Right lobe of liver (tissue), 6 donors: ENCODE data around the gene SMKR1. TPM values are rescaled to one million over a fixed set of nuclear protein-coding genes. Genes with fewer than 3 reads are reported as not detected.

Experiments
- ATAC-seq, 4 donors: fragments of 200-7000 bp; cut with Tn5 transposase; one replicate each; pipeline ENCODE4 v1.9.1; 2020; ENCODE audit warnings: mild to moderate bottlenecking in 4 of 4, moderate library complexity in 4 of 4
- DNase-seq, 3 donors: peaks; one replicate each; pipeline ENCODE4 v3.0.0-alpha.2; 2020
- H3K27ac ChIP-seq, 3 donors: fragments of 200-600 bp; one replicate each; pipeline ENCODE4 v1.8.0; 2022
- H3K27me3 ChIP-seq, 2 donors: fragments of 200-600 bp; one replicate each; pipeline ENCODE4 v1.8.0; 2022
- H3K36me3 ChIP-seq, 4 donors: fragments of 200-600 bp; sonication (generic) in 1 of 4; one replicate each; pipeline versions ENCODE4 v1.5.1 to v1.8.0; 2017 to 2022; ENCODE audit warnings: control low read depth in 1 of 4
- H3K4me1 ChIP-seq, 4 donors: fragments of 200-600 bp; sonication (generic) in 1 of 4; one replicate each; pipeline versions ENCODE4 v1.5.1 to v1.8.0; 2017 to 2022; ENCODE audit warnings: control low read depth in 1 of 4
- H3K4me3 ChIP-seq, 3 donors: fragments of 200-600 bp; one replicate each; pipeline ENCODE4 v1.8.0; 2022
- H3K9me3 ChIP-seq, 4 donors: fragments of 200-600 bp; sonication (generic) in 1 of 4; one replicate each; pipeline versions ENCODE4 v1.5.1 to v1.8.0; 2017 to 2022; ENCODE audit warnings: control low read depth in 1 of 4
- CTCF ChIP-seq, 4 donors: fragments of 200-600 bp in 3 of 4; fragments of 450-650 bp in 1 of 4; IDR thresholded peaks; one replicate each; pipeline versions ENCODE4 v1.5.1 to v1.8.0; 2016 to 2022; ENCODE audit warnings: antibody characterized with exemption in 4 of 4, mild to moderate bottlenecking in 2 of 4
- POLR2A ChIP-seq: fragments of 450-650 bp; IDR thresholded peaks from one replicate; pipeline ENCODE4 v1.6.1; 2017; ENCODE audit warnings: antibody characterized with exemption, mild to moderate bottlenecking
- WGBS: methylation state at CpG from one replicate; pipeline ENCODE4 v1.1.6; 2018; ENCODE audit warnings: low coverage, low lambda C conversion rate; ENCODE audit not compliant: insufficient coverage; ENCODE audit errors: missing lambda C conversion rate; 5-methylcytosine and 5-hydroxymethylcytosine counted together
- intact Hi-C, 2 donors: fragments of 100-400 bp; cut with DNase I; formaldehyde crosslinking; loops; one replicate each; pipeline versions ENCODE4 v1.11.2 to v1.14.1; 2022
- total RNA-seq, 6 experiments: library from RNA; depleted of rRNA in 2 of 6; stranded (reverse); fragments of >200 nt in 2 of 6; fragmentation: NEBNext Ultra II Directional in 3 of 6; extraction: Animal tissue kit (Norgen Biotek cat#: 25700) in 3 of 6; gene quantifications; one replicate each; pipeline versions ENCODE4 v1.1.0 to v1.2.4, GENCODE V29; 2016 to 2023
- donor health status: DM: no; HTN: yes; CAD: no.
- donor health status: DM: no; HTN: no; CAD: no.
- donor health status: DM: no; HTN: no; CAD: no.
- donor health status: DM: no; HTN: yes; CAD: no.
- donor health status: DM: no; HTN: yes; CAD: no.

Gene SMKR1
- total RNA-seq, 6 experiments from 2014 or later, result not detected

GRCh38 chr7:129498021-129498420, 4.3 kb upstream of the SMKR1 start:
- DNase-seq, result no peak
- WGBS, result 100% methylated on average over 1 of the region's 1 CpG
- no peak for TF ChIP-seq POLR2A
- TF ChIP-seq CTCF (IDR thresholded peaks at IDR 0.05), result no peak
- H3K36me3 ChIP-seq, result no peaks in the 10 kb centered on the region
- H3K9me3 ChIP-seq, result no peaks in the 10 kb centered on the region
- H3K27me3 ChIP-seq, result no peaks in the 10 kb centered on the region
- no peak overlapping the region for H3K4me3 ChIP-seq
- H3K27ac ChIP-seq, result no peak overlapping the region
- no peaks in the 10 kb centered on the region for H3K4me1 ChIP-seq
- intact Hi-C loops, result no loop called here
- ATAC-seq, result no peak

GRCh38 chr7:129499999-129500398, 2.3 kb upstream of the SMKR1 start:
- ATAC-seq (no peak), DNase-seq (no peak)
- no peak overlapping the region for H3K4me3 ChIP-seq
- 62% methylated on average over 6 of the region's 6 CpGs for WGBS
- H3K36me3 ChIP-seq, result no peaks in the 10 kb centered on the region
- intact Hi-C loops, result no loop called here
- no peaks in the 10 kb centered on the region for H3K27me3 ChIP-seq
- H3K9me3 ChIP-seq, result no peaks in the 10 kb centered on the region
- no peaks in the 10 kb centered on the region for H3K4me1 ChIP-seq
- TF ChIP-seq CTCF (IDR thresholded peaks at IDR 0.05) (no peak), POLR2A (no peak)
- H3K27ac ChIP-seq, result no peak overlapping the region

- H3K36me3 ChIP-seq, result no peaks in the 10 kb centered on the region
- no peaks in the 10 kb centered on the region for H3K4me1 ChIP-seq
- intact Hi-C loops, result no loop called here
- no peaks in the 10 kb centered on the region for H3K9me3 ChIP-seq
- H3K27ac ChIP-seq, result no peak overlapping the region
- TF ChIP-seq POLR2A (no peak), CTCF (IDR thresholded peaks at IDR 0.05) (no peak)
- ATAC-seq (peak; percentile 16 to 39 (median 29)), DNase-seq (peak in 2 of 3 donors; percentile 23 to 24)
- H3K4me3 ChIP-seq, result peak overlapping the region; percentile 48 to 56 (median 49)
- WGBS, result 54% methylated on average over 14 of the region's 58 CpGs
- H3K27me3 ChIP-seq, result no peaks in the 10 kb centered on the region
Measured at GRCh38 chr7:129502708-129503685, 666 bp downstream of the SMKR1 start.

GRCh38 chr7:129503725-129504124, 1.4 kb downstream of the SMKR1 start:
- Histone ChIP-seq H3K9me3 (no peaks in the 10 kb centered on the region), H3K4me3 (no peak overlapping the region), H3K27me3 (no peaks in the 10 kb centered on the region), H3K27ac (no peak overlapping the region), H3K4me1 (no peaks in the 10 kb centered on the region), H3K36me3 (no peaks in the 10 kb centered on the region)
- WGBS, result 92% methylated on average over 4 of the region's 8 CpGs
- DNase-seq, result peak in 1 of 3 donors; percentile 2
- intact Hi-C loops, result no loop called here
- TF ChIP-seq POLR2A, result no peak
- TF ChIP-seq CTCF (IDR thresholded peaks at IDR 0.05), result no peak
- ATAC-seq, result no peak
